Measurements from ENCODE around the gene PIGU. TPM values are rescaled to one million over a fixed set of nuclear protein-coding genes. Genes with fewer than 3 reads are reported as not detected.

The PIGU gene
- total and polyA plus RNA-seq, 2 of the 13 experiments (the other 11 are each of a cell fraction or from before 2014, with no cell fraction given): 45.5 to 231 TPM

DNA sequence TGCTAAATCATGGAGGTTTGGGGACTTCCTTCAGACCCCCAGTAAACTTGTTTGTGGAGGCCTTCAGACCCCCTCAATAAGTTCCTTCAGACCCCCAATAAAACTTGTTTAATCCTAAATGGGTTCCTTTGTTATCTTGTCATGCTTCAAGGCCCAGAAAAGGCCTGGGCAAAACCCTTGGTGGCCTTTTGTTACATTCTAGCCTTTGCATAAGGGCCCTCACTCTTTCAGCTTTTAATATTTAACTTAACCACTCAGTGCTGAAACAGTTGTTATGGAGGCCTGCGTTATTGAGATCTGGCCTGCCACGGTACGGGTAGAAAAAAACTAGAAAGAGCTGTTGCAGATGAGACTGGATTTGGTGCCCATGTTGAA lies 165.0 kb downstream of the PIGU start (continued):
- TF ChIP-seq, protein P1, sequence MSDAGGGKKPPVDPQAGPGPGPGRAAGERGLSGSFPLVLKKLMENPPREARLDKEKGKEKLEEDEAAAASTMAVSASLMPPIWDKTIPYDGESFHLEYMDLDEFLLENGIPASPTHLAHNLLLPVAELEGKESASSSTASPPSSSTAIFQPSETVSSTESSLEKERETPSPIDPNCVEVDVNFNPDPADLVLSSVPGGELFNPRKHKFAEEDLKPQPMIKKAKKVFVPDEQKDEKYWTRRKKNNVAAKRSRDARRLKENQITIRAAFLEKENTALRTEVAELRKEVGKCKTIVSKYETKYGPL (CRISPR knock-in tag; IDR thresholded peaks at IDR 0.05): 0 out of 2 replicates have a peak, but pooled peaks have one; percentile 39
- TF ChIP-seq ZFY (CRISPR knock-in tag; IDR thresholded peaks at IDR 0.05) (peak; percentile 70), ZNF672 (CRISPR knock-in tag; IDR thresholded peaks at IDR 0.05) (no peak)
- TF ChIP-seq, protein P2, sequence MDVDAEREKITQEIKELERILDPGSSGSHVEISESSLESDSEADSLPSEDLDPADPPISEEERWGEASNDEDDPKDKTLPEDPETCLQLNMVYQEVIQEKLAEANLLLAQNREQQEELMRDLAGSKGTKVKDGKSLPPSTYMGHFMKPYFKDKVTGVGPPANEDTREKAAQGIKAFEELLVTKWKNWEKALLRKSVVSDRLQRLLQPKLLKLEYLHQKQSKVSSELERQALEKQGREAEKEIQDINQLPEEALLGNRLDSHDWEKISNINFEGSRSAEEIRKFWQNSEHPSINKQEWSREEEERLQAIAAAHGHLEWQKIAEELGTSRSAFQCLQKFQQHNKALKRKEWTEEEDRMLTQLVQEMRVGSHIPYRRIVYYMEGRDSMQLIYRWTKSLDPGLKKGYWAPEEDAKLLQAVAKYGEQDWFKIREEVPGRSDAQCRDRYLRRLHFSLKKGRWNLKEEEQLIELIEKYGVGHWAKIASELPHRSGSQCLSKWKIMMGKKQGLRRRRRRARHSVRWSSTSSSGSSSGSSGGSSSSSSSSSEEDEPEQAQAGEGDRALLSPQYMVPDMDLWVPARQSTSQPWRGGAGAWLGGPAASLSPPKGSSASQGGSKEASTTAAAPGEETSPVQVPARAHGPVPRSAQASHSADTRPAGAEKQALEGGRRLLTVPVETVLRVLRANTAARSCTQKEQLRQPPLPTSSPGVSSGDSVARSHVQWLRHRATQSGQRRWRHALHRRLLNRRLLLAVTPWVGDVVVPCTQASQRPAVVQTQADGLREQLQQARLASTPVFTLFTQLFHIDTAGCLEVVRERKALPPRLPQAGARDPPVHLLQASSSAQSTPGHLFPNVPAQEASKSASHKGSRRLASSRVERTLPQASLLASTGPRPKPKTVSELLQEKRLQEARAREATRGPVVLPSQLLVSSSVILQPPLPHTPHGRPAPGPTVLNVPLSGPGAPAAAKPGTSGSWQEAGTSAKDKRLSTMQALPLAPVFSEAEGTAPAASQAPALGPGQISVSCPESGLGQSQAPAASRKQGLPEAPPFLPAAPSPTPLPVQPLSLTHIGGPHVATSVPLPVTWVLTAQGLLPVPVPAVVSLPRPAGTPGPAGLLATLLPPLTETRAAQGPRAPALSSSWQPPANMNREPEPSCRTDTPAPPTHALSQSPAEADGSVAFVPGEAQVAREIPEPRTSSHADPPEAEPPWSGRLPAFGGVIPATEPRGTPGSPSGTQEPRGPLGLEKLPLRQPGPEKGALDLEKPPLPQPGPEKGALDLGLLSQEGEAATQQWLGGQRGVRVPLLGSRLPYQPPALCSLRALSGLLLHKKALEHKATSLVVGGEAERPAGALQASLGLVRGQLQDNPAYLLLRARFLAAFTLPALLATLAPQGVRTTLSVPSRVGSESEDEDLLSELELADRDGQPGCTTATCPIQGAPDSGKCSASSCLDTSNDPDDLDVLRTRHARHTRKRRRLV (CRISPR knock-in tag; IDR thresholded peaks at IDR 0.05): no peak
- TF ChIP-seq, protein P3, sequence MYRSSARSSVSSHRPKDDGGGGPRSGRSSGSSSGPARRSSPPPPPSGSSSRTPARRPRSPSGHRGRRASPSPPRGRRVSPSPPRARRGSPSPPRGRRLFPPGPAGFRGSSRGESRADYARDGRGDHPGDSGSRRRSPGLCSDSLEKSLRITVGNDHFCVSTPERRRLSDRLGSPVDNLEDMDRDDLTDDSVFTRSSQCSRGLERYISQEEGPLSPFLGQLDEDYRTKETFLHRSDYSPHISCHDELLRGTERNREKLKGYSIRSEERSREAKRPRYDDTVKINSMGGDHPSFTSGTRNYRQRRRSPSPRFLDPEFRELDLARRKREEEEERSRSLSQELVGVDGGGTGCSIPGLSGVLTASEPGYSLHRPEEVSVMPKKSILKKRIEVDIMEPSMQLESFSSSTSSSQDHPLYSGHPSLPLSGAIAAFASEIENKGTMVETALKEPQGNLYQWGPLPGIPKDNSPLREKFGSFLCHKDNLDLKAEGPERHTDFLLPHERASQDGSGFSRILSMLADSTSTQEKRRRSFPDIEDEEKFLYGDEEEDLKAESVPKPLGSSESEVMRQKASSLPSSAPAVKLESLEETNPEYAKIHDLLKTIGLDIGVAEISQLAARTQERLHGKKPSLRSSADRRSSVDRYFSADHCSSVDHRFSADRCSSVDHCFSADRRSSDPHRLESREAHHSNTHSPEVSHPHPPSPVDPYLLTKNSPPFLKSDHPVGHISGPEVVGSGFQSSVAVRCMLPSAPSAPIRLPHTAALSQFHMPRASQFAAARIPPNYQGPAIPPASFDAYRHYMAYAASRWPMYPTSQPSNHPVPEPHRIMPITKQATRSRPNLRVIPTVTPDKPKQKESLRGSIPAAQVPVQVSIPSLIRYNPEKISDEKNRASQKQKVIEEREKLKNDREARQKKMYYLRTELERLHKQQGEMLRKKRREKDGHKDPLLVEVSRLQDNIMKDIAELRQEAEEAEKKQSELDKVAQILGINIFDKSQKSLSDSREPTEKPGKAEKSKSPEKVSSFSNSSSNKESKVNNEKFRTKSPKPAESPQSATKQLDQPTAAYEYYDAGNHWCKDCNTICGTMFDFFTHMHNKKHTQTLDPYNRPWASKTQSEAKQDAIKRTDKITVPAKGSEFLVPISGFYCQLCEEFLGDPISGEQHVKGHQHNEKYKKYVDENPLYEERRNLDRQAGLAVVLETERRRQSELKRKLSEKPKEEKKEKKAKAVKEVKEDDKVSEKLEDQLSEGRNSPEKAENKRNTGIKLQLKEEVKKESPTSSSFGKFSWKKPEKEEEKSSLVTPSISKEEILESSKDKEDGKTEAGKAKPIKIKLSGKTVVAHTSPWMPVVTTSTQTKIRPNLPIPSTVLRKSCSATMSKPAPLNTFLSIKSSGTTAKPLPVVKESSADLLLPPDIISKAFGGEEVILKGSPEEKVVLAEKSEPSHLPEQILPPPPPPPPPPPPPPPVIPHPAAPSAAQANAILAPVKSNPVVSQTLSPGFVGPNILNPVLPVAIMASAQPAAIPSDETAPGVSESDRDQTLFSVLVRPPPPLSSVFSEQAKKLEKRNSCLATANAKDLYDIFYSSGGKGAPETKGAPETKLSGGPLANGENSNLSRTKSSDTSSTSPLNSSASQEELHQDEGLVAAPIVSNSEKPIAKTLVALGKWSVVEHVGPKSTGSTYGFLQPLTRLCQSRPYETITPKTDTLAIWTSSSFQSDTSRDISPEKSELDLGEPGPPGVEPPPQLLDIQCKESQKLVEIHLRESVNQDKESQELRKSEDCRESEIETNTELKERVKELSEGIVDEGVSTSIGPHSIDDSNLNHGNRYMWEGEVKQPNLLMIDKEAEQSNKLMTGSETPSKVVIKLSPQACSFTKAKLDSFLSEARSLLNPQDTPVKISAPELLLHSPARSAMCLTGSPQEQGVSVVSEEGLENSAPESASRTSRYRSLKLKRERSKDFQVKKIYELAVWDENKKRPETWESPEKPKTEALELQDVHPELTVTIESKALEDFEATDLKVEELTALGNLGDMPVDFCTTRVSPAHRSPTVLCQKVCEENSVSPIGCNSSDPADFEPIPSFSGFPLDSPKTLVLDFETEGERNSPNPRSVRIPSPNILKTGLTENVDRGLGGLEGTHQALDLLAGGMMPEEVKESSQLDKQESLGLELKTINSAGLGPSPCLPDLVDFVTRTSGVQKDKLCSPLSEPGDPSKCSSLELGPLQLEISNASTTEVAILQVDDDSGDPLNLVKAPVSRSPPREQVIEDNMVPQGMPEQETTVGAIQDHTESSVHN (CRISPR knock-in tag; IDR thresholded peaks at IDR 0.05): no peak
- TF ChIP-seq, protein P4, sequence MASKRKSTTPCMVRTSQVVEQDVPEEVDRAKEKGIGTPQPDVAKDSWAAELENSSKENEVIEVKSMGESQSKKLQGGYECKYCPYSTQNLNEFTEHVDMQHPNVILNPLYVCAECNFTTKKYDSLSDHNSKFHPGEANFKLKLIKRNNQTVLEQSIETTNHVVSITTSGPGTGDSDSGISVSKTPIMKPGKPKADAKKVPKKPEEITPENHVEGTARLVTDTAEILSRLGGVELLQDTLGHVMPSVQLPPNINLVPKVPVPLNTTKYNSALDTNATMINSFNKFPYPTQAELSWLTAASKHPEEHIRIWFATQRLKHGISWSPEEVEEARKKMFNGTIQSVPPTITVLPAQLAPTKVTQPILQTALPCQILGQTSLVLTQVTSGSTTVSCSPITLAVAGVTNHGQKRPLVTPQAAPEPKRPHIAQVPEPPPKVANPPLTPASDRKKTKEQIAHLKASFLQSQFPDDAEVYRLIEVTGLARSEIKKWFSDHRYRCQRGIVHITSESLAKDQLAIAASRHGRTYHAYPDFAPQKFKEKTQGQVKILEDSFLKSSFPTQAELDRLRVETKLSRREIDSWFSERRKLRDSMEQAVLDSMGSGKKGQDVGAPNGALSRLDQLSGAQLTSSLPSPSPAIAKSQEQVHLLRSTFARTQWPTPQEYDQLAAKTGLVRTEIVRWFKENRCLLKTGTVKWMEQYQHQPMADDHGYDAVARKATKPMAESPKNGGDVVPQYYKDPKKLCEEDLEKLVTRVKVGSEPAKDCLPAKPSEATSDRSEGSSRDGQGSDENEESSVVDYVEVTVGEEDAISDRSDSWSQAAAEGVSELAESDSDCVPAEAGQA (IDR thresholded peaks at IDR 0.05; ENCODE audit: low read depth): no peak
- TF ChIP-seq, protein P4 (CRISPR knock-in tag; IDR thresholded peaks at IDR 0.05; ENCODE audit: borderline replicate concordance): no peak
